Lower leg skin (tissue), 4 donors: ENCODE results near the gene NMUR2. TPM values are rescaled to one million over a fixed set of nuclear protein-coding genes. Genes with fewer than 3 reads are reported as not detected.

ENCODE experiments used
- DNase-seq, 2 donors: peaks; one replicate each; pipeline ENCODE4 v3.0.0-alpha.2; 2019; ENCODE audit warnings: low spot score in 2 of 2
- H3K4me3 ChIP-seq: fragments of 200-600 bp; sonication (generic); 2 replicates; pipeline ENCODE4 v1.5.1; 2017; ENCODE audit warnings: mild to moderate bottlenecking, low read depth; ENCODE audit not compliant: poor library complexity, severe bottlenecking
- POLR2A ChIP-seq, 2 donors: fragments of 450-650 bp; IDR thresholded peaks; one replicate each; pipeline ENCODE4 v1.6.1; 2016 to 2017; ENCODE audit warnings: antibody characterized with exemption in 2 of 2, mild to moderate bottlenecking in 1 of 2, moderate library complexity in 1 of 2
- WGBS, 2 donors: methylation state at CpG; one replicate each; pipeline ENCODE4 v1.1.5; 2018; 5-methylcytosine and 5-hydroxymethylcytosine counted together
- intact Hi-C: fragments of 100-400 bp; cut with DNase I; formaldehyde crosslinking; loops from one replicate; pipeline ENCODE4 v1.15.0; 2023; ENCODE audit warnings: low total_unique reads
- total RNA-seq, 4 donors: library from RNA; depleted of rRNA; stranded (reverse); fragments of >200 nt; gene quantifications; one replicate each; pipeline ENCODE4 v1.1.0, GENCODE V29; 2016
- TF ChIP-seq, protein P1 (sequence below), 3 donors: fragments of 450-650 bp; IDR thresholded peaks; one replicate each; pipeline ENCODE4 v1.5.1; 2016; ENCODE audit warnings: antibody characterized with exemption in 3 of 3, mild to moderate bottlenecking in 3 of 3, moderate library complexity in 2 of 3

Gene NMUR2, protein sequence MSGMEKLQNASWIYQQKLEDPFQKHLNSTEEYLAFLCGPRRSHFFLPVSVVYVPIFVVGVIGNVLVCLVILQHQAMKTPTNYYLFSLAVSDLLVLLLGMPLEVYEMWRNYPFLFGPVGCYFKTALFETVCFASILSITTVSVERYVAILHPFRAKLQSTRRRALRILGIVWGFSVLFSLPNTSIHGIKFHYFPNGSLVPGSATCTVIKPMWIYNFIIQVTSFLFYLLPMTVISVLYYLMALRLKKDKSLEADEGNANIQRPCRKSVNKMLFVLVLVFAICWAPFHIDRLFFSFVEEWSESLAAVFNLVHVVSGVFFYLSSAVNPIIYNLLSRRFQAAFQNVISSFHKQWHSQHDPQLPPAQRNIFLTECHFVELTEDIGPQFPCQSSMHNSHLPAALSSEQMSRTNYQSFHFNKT
- not detected for total RNA-seq

DNA sequence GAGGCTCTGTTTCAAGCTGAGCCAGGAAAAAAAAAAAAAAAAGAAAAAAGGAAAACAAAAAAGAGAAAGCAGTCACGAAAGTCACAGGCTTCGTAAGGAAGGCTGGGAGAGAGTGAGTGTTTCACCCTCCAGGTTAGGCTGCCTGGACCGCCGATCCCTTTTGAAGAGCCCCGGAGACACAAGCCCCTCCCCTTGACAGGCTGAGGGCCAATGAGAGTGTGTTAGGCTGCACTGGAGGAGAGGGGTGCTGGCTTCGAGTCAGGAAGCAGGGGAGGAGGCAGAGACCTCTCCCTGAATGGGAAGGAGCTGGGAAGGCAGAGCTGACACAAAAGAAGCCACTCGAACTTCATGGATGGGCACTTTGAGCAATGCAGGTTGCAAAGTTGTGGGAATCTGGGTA is at the start of gene NMUR2:
Gene NMUR2 (minus strand): TSS at position 135 of the 400 bp plus-strand sequence. CDS start 166 bp downstream, outside the sequence.
- H3K4me3 ChIP-seq = no peak within 1 kb of the TSS
- TF ChIP-seq, protein P1, sequence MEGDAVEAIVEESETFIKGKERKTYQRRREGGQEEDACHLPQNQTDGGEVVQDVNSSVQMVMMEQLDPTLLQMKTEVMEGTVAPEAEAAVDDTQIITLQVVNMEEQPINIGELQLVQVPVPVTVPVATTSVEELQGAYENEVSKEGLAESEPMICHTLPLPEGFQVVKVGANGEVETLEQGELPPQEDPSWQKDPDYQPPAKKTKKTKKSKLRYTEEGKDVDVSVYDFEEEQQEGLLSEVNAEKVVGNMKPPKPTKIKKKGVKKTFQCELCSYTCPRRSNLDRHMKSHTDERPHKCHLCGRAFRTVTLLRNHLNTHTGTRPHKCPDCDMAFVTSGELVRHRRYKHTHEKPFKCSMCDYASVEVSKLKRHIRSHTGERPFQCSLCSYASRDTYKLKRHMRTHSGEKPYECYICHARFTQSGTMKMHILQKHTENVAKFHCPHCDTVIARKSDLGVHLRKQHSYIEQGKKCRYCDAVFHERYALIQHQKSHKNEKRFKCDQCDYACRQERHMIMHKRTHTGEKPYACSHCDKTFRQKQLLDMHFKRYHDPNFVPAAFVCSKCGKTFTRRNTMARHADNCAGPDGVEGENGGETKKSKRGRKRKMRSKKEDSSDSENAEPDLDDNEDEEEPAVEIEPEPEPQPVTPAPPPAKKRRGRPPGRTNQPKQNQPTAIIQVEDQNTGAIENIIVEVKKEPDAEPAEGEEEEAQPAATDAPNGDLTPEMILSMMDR (IDR thresholded peaks at IDR 0.05) = no peak
- TF ChIP-seq POLR2A (IDR thresholded peaks at IDR 0.05) = no peak
- no peak for DNase-seq
- intact Hi-C loops = no loop called here
- 6 to 16% methylated on average over 7 of the region's 7 CpGs for WGBS, 2 donors

DNA sequence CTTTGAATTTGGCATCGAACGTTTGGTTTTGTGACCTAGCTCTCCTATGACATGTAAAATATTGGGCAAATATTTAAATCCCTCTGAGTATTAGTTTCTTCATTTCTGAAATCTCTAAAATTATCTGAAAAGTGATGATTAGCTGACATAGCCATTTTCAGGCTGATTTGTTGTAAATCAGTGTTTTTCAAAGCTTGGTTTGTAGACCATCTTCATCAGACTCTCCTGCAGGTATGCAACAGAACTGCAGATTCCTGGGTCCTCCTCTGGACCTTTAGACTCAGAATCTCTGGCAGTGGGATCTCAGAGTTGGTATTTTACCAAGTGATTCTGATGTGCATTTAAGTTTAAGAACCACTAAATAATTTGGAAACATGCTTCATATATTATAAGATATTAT is 38.9 kb upstream of the NMUR2 start:
- intact Hi-C loops = no loop called here
- no peak for TF ChIP-seq POLR2A (IDR thresholded peaks at IDR 0.05)
- TF ChIP-seq, protein P1 (IDR thresholded peaks at IDR 0.05) = no peak
- no peak for DNase-seq
- H3K4me3 ChIP-seq = no peak overlapping the region
- 83 to 89% methylated on average over 2 of the region's 2 CpGs for WGBS, 2 donors

DNA sequence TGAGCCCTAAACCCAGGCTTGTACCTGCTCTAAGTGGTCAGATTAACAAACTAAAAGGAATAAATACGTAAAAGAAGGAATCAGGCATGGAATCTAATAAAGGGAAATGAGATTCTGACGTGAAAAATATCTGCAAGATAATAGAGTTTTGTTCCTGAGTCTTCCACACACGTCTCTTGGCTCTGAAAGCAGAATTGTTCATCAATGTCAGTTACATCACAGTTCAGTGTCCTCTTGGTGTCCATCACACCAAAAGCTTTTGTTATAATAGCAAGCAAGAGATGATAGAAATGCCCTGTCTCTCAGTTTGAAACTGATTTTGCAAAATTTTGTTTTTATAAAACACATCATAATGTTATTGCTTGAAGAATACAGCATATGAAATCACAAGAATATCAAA is 34.7 kb upstream of the NMUR2 start:
- no peak for DNase-seq
- intact Hi-C loops = no loop called here
- TF ChIP-seq, protein P1 (IDR thresholded peaks at IDR 0.05) = no peak
- TF ChIP-seq POLR2A (IDR thresholded peaks at IDR 0.05) = no peak
- no peak overlapping the region for H3K4me3 ChIP-seq
- 50 to 67% methylated on average over 3 of the region's 3 CpGs for WGBS, 2 donors

DNA sequence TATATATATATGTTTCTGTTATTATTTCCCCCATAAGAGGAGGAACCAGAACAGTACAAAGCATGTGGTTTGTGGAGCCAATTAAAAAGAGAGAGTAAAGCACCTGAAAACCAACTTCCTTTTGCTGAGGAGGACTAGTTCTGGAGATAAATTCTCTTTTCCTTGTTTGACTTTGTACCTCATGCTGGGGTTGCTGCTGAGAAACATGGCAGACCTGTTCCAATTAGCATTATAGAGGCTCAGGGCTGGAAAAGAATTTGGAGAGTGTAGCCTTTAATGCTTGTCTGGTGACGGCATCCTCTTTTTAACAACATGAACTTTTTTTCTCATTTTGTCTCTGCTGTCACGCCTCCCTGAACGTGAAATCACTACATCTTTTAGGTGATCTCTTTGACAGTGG is 32.8 kb upstream of the NMUR2 start:
- no peak overlapping the region for H3K4me3 ChIP-seq
- TF ChIP-seq, protein P1 (IDR thresholded peaks at IDR 0.05) = no peak
- no peak for TF ChIP-seq POLR2A (IDR thresholded peaks at IDR 0.05)
- WGBS, 2 donors = 45 to 61% methylated on average over 3 of the region's 3 CpGs
- DNase-seq = no peak
- intact Hi-C loops = no loop called here

DNA sequence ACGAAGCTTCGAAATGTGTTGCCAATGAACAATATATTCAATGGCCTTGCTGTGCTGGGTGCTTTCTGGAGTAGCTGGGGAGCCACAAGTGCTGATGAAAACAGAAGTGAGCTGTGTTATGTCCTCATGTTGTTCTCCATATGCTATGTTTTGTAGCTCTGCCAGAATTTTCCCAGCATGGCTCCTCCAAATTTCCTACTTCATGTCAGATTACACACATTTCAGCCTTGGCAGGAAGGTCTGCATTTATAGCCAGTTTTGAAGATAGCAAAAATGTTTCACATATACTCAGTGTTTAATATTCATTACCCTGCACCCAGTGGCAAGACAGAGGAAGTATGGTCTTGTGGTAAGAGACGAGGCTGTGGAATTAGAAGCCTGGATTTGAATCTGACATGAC is 22.6 kb upstream of the NMUR2 start:
- intact Hi-C loops = no loop called here
- no peak for DNase-seq
- TF ChIP-seq, protein P1 (IDR thresholded peaks at IDR 0.05) = no peak
- no peak for TF ChIP-seq POLR2A (IDR thresholded peaks at IDR 0.05)
- 49 to 50% methylated on average over 3 of the region's 3 CpGs for WGBS, 2 donors
- no peak overlapping the region for H3K4me3 ChIP-seq
